Measurements from ENCODE around the gene METTL15.

The METTL15 gene

DNA sequence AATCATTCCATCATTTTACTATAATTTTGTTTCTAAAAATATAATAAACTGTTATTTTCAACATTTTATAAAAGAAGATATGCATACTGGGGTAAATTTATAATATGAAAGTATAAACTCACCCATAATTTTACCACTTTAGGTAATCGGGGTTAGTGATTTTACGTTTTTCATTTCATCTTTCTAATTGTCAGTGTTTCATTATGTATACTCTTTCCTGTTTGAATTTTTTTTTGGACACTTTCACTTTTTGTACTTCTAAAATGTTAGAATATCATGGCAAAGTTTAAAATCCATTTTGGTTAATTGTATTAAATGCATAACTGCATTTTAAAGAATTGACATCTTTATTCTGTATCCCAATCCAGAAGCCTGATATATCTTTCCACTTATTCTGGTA lies 115.8 kb downstream of the METTL15 start:
- Histone ChIP-seq H3F3A (ENCODE audit: insufficient read depth, low read length) (no peaks in the 10 kb centered on the region; the same call in 1 of the 2 replicates), H3K9ac (ENCODE audit: low read length) (no peak overlapping the region), H3K79me2 (ENCODE audit: low read length) (no peaks in the 10 kb centered on the region), H4K20me1 (ENCODE audit: insufficient read depth, low read length) (no peaks in the 10 kb centered on the region), H3K36me3 (replicated peaks; ENCODE audit: insufficient read depth, low read length) (no peaks in the 10 kb centered on the region), H3K4me1 (ENCODE audit: low read length) (peaks cover 5% of the 10 kb centered on the region; the same call in 1 of the 2 replicates), H3K27me3 (replicated peaks; ENCODE audit: insufficient read depth, low read length) (no peaks in the 10 kb centered on the region), H3K4me3 (ENCODE audit: low read length) (no peak overlapping the region), H2AFZ (ENCODE audit: low read length) (no peak overlapping the region), H3K27ac (ENCODE audit: low read length) (no peak overlapping the region), H3K4me2 (ENCODE audit: low read depth, low read length) (no peak overlapping the region), H3K9me3 (replicated peaks; ENCODE audit: insufficient read depth, low read length) (no peaks in the 10 kb centered on the region), H3K9me2 (replicated peaks; ENCODE audit: insufficient read depth, low read length) (no peaks in the 10 kb centered on the region)
- TF ChIP-seq EZH2 (optimal IDR thresholded peaks at IDR 0.05; ENCODE audit: low read depth, low read length) (no peak), EZH2phosphoT487 (IDR thresholded peaks at IDR 0.05; ENCODE audit: low read length) (no peak), CTCF (IDR thresholded peaks at IDR 0.05; ENCODE audit: low read length) (no peak)
- no peak for DNase-seq

DNA sequence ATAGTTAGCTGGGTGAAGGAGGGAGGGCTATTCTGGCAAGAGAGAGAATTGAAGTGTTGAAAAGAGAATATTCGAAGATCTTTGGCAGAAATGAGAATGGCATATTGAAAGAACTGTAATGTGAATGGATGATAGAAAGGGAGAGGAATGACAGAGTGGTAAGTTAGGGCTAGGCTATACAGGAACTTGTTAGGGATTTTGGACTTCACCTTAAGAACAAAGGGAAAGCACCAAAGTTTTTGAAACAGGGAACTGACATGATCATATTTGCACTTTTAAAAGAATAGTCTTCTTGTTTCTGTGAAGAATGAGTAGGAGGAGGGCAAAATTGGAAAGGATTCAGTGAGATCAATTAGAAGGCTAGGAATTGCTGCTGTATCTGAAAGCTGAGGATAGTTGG lies 119.3 kb downstream of the METTL15 start:
- Histone ChIP-seq H3K4me1 (ENCODE audit: low read length) (peaks cover 5% of the 10 kb centered on the region; the same call in 1 of the 2 replicates), H3K27ac (ENCODE audit: low read length) (no peak overlapping the region), H3K9me3 (replicated peaks; ENCODE audit: insufficient read depth, low read length) (no peaks in the 10 kb centered on the region), H3K79me2 (ENCODE audit: low read length) (no peaks in the 10 kb centered on the region), H3K9me2 (replicated peaks; ENCODE audit: insufficient read depth, low read length) (no peaks in the 10 kb centered on the region), H2AFZ (ENCODE audit: low read length) (no peak overlapping the region), H3K36me3 (replicated peaks; ENCODE audit: insufficient read depth, low read length) (no peaks in the 10 kb centered on the region), H3K4me3 (ENCODE audit: low read length) (no peak overlapping the region), H4K20me1 (ENCODE audit: insufficient read depth, low read length) (no peaks in the 10 kb centered on the region), H3F3A (ENCODE audit: insufficient read depth, low read length) (no peaks in the 10 kb centered on the region; the same call in 1 of the 2 replicates), H3K4me2 (ENCODE audit: low read depth, low read length) (no peak overlapping the region), H3K27me3 (replicated peaks; ENCODE audit: insufficient read depth, low read length) (no peaks in the 10 kb centered on the region), H3K9ac (ENCODE audit: low read length) (no peak overlapping the region)
- TF ChIP-seq EZH2phosphoT487 (IDR thresholded peaks at IDR 0.05; ENCODE audit: low read length): no peak
- TF ChIP-seq CTCF (IDR thresholded peaks at IDR 0.05; ENCODE audit: low read length): no peak
- TF ChIP-seq EZH2 (optimal IDR thresholded peaks at IDR 0.05; ENCODE audit: low read depth, low read length): no peak
- no peak for DNase-seq

DNA sequence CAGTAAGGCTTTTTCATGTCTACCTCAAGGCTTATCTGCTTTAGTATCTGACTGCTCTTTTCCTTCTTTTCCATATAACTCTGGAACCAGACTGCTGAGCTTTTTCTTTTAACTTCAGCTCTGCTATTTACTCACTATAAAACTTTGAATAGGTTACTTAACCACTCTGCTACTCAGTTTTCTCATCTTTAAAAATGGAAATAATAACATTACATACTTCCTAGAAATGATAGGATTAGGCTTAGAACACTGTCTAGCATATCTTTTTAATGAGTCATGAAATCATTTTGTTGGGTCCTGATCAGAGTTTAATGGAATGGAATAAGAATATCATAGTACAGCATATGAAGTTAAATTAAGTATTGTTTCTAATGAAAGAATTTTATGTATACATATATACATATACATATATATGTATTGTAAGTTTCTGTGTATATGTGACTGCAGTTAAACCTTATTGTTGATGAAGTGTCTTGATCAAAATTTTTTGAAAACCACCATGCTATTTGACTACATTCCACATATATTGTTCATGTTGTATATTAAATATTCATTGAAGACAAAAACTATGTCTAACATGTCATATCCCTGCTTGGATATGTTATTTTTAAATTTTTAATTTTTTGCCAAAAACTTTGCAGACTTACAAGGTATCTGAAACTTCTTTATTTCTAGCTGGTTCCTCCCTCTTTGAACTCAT lies 120.2 kb downstream of the METTL15 start:
- H3K4me3 ChIP-seq (ENCODE audit: low read length): no peak overlapping the region
- H3K79me2 ChIP-seq (ENCODE audit: low read length): no peaks in the 10 kb centered on the region
- H3K9me2 ChIP-seq (replicated peaks; ENCODE audit: insufficient read depth, low read length): no peaks in the 10 kb centered on the region
- H3K9ac ChIP-seq (ENCODE audit: low read length): no peak overlapping the region
- no peaks in the 10 kb centered on the region for H3K27me3 ChIP-seq (replicated peaks; ENCODE audit: insufficient read depth, low read length)
- no peak for TF ChIP-seq EZH2 (optimal IDR thresholded peaks at IDR 0.05; ENCODE audit: low read depth, low read length)
- no peak for TF ChIP-seq CTCF (IDR thresholded peaks at IDR 0.05; ENCODE audit: low read length)
- no peak for TF ChIP-seq EZH2phosphoT487 (IDR thresholded peaks at IDR 0.05; ENCODE audit: low read length)
- H4K20me1 ChIP-seq (ENCODE audit: insufficient read depth, low read length): no peaks in the 10 kb centered on the region
- no peak overlapping the region for H3K4me2 ChIP-seq (ENCODE audit: low read depth, low read length)
- H3K4me1 ChIP-seq (ENCODE audit: low read length): peaks cover 5% of the 10 kb centered on the region; the same call in 1 of the 2 replicates
- no peak overlapping the region for H3K27ac ChIP-seq (ENCODE audit: low read length)
- no peaks in the 10 kb centered on the region; the same call in 1 of the 2 replicates for H3F3A ChIP-seq (ENCODE audit: insufficient read depth, low read length)
- no peak overlapping the region for H2AFZ ChIP-seq (ENCODE audit: low read length)
- no peaks in the 10 kb centered on the region for H3K9me3 ChIP-seq (replicated peaks; ENCODE audit: insufficient read depth, low read length)
- DNase-seq: no peak
- H3K36me3 ChIP-seq (replicated peaks; ENCODE audit: insufficient read depth, low read length): no peaks in the 10 kb centered on the region

Data from MM.1S (cell line).